B cell (primary cell): ENCODE measurements around the gene MAP2K7. TPM values are rescaled to one million over a fixed set of nuclear protein-coding genes. Genes with fewer than 3 reads are reported as not detected.

Source experiments
- ATAC-seq: fragments of 200-7000 bp; cut with Tn5 transposase; one replicate; pipeline ENCODE4 v1.10.0; 2021; ENCODE audit warnings: low read depth, mild to moderate bottlenecking, moderate number of reproducible peaks, moderate library complexity
- CTCF ChIA-PET: fragments of 350-600 bp; sonication (Branson Sonifier 250); formaldehyde crosslinking; loops from one replicate; lab custom pipeline; 2021; ENCODE audit warnings: antibody characterized with exemption, inconsistent platforms; lab: Charles Lee
- POLR2A ChIA-PET: fragments of 350-600 bp; sonication (Branson Sonifier 250); formaldehyde crosslinking; loops from one replicate; lab custom pipeline; 2021; ENCODE audit warnings: antibody characterized with exemption; lab: Charles Lee
- DNase-seq: peaks from one replicate; pipeline ENCODE4 v3.0.0; 2013
- H2AFZ ChIP-seq: 2 replicates; pipeline ENCODE4 v1.6.1; 2012; ENCODE audit warnings: mild to moderate bottlenecking, low read depth, low read length; ENCODE audit not compliant: insufficient read depth, poor library complexity, severe bottlenecking
- H3K27ac ChIP-seq, 2 donors: 1 replicate in 1 of 2; 2 replicates in 1 of 2; pipeline ENCODE4 v1.5.1; 2012 to 2013; ENCODE audit warnings: low read length in 2 of 2, mild to moderate bottlenecking in 2 of 2, moderate library complexity in 1 of 2
- H3K27me3 ChIP-seq, 4 experiments: fragments of 200-600 bp in 1 of 4; sonication (generic) in 1 of 4; replicated peaks in 1 of 4; 1 replicate in 2 of 4; 2 replicates in 2 of 4; pipeline versions ENCODE4 v1.6.1 to v1.7.0; 2013 to 2016; ENCODE audit warnings: low read length in 3 of 4, mild to moderate bottlenecking in 2 of 4, mixed read lengths in 1 of 4, moderate library complexity in 1 of 4; ENCODE audit not compliant: insufficient read depth in 4 of 4, control insufficient read depth in 3 of 4; ENCODE audit errors: control extremely low read depth in 1 of 4
- H3K36me3 ChIP-seq, 2 experiments: replicated peaks in 1 of 2; 1 replicate in 1 of 2; 2 replicates in 1 of 2; pipeline versions ENCODE4 v1.6.1 to v1.7.1; 2013; ENCODE audit warnings: low read length in 1 of 2; ENCODE audit not compliant: insufficient read depth in 2 of 2, control insufficient read depth in 1 of 2; ENCODE audit errors: control extremely low read depth in 1 of 2, extremely low read depth in 1 of 2
- H3K4me1 ChIP-seq, 2 donors: fragments of 200-600 bp in 1 of 2; sonication (generic) in 1 of 2; 1 replicate in 1 of 2; 2 replicates in 1 of 2; pipeline versions ENCODE4 v1.5.1 to v1.6.1; 2013 to 2017; ENCODE audit warnings: low read length in 2 of 2; ENCODE audit not compliant: control insufficient read depth in 2 of 2, insufficient read depth in 2 of 2
- H3K4me2 ChIP-seq: replicated peaks from 2 replicates; pipeline ENCODE3; 2012; ENCODE audit warnings: mild to moderate bottlenecking, low read depth, low read length; ENCODE audit not compliant: poor library complexity, severe bottlenecking
- H3K4me3 ChIP-seq, 5 experiments: fragments of 200-600 bp in 1 of 5; sonication (generic) in 1 of 5; 1 replicate in 3 of 5; 2 replicates in 2 of 5; pipeline versions ENCODE4 v1.5.1 to v1.7.0; 2011 to 2016; ENCODE audit warnings: low read length in 4 of 5, mild to moderate bottlenecking in 4 of 5, low read depth in 2 of 5, control low read depth in 1 of 5, moderate library complexity in 1 of 5; ENCODE audit not compliant: insufficient read depth in 1 of 5; ENCODE audit errors: control extremely low read depth in 1 of 5, extremely low read depth in 1 of 5
- H3K79me2 ChIP-seq: fragments of 200-600 bp; sonication (generic); one replicate; pipeline ENCODE4 v1.6.0; 2016; ENCODE audit warnings: low read length; ENCODE audit not compliant: control insufficient read depth, insufficient read depth
- H3K9ac ChIP-seq: fragments of 200-600 bp; sonication (generic); 2 replicates; pipeline ENCODE4 v1.6.1; 2017; ENCODE audit warnings: mild to moderate bottlenecking, low read length, moderate library complexity
- H3K9me3 ChIP-seq, 3 donors: one replicate each; pipeline versions ENCODE4 v1.6.1 to v1.7.1; 2013; ENCODE audit warnings: low read length in 2 of 3; ENCODE audit not compliant: control insufficient read depth in 2 of 3, insufficient read depth in 1 of 3; ENCODE audit errors: control extremely low read depth in 1 of 3
- H4K20me1 ChIP-seq: 2 replicates; pipeline ENCODE4 v1.6.0; 2012; ENCODE audit warnings: mild to moderate bottlenecking, low read length; ENCODE audit not compliant: insufficient read depth, control insufficient read depth, poor library complexity, severe bottlenecking
- H3K27ac Mint-ChIP-seq: one replicate; pipeline ENCODE4 v1.8.0; 2021; ENCODE audit warnings: mixed read lengths
- H3K27me3 Mint-ChIP-seq: one replicate; pipeline ENCODE4 v1.8.0; 2021; ENCODE audit warnings: mixed read lengths
- H3K4me1 Mint-ChIP-seq: one replicate; pipeline ENCODE4 v1.8.0; 2021; ENCODE audit warnings: mixed read lengths
- H3K4me3 Mint-ChIP-seq: one replicate; pipeline ENCODE4 v1.8.0; 2021; ENCODE audit warnings: mixed read lengths
- H3K9me3 Mint-ChIP-seq: one replicate; pipeline ENCODE4 v1.8.0; 2022; ENCODE audit warnings: mixed read lengths; ENCODE audit not compliant: insufficient read depth
- EZH2 ChIP-seq: IDR thresholded peaks from 2 replicates; pipeline ENCODE4 v1.6.1; 2012; ENCODE audit warnings: borderline replicate concordance, low read depth, mild to moderate bottlenecking, moderate library complexity, low read length; ENCODE audit not compliant: insufficient read depth, poor library complexity, severe bottlenecking
- WGBS: methylation state at CpG from one replicate; pipeline ENCODE4 v1.1.5; 2013; ENCODE audit warnings: missing lambda C conversion rate; ENCODE audit not compliant: insufficient coverage; 5-methylcytosine and 5-hydroxymethylcytosine counted together
- intact Hi-C: fragments of 100-400 bp; cut with micrococcal nuclease; formaldehyde crosslinking; loops from one replicate; pipeline ENCODE4 v1.10.0; 2022
- polyA plus RNA-seq: library from polyadenylated mRNA; depleted of rRNA; stranded (reverse); fragments of >200 nt; gene quantifications from 2 replicates; pipeline ENCODE4 v1.2.3, GENCODE V29; 2012
- total RNA-seq, 2 donors: library from RNA; stranded (reverse); fragments of 120-200 nt in 1 of 2; gene quantifications; 1 replicate in 1 of 2; 2 replicates in 1 of 2; pipeline versions ENCODE4 v1.2.3 to v1.2.4, GENCODE V29; 2013 to 2022
- TF ChIP-seq, protein P1 (sequence below): fragments of 200-600 bp; IDR thresholded peaks from one replicate; pipeline ENCODE4 v1.8.0; 2022; ENCODE audit warnings: antibody characterized with exemption, mild to moderate bottlenecking

The MAP2K7 gene
- total and polyA plus RNA-seq, 2 donors (not counting 1 experiment from before 2014, with no cell fraction given), result 56.0 to 71.9 TPM

GRCh38 chr19:7868326-7868670, 35.4 kb upstream of the MAP2K7 start:
- Mint-ChIP-seq H3K4me3 (peak overlapping the region; percentile 86), H3K9me3 (peaks cover 4% of the 10 kb centered on the region), H3K4me1 (peaks cover 34% of the 10 kb centered on the region), H3K27ac (no peak overlapping the region), H3K27me3 (peaks cover 31% of the 10 kb centered on the region)
- ChIA-PET CTCF (interaction anchor here (0.9 to 2.0 kb wide), 7 partner anchors 15 to 188 kb away, joined by 3 to 15 read pairs (median 9); partner anchors contain the start of genes MAP2K7, SNAPC2 and TRAPPC5), POLR2A (no interaction called here)
- intact Hi-C loops, result loop anchor here (2.0 kb wide), 1 partner anchor 75 kb away; the partner anchor contains the start of gene TIMM44
- H3K4me1 ChIP-seq, result peaks cover 37 to 46% of the 10 kb centered on the region in 2 donors
- H3K27me3 ChIP-seq, result peaks cover 0 to 82% (median 26%) of the 10 kb centered on the region in 4 experiments
- WGBS, result 10% methylated on average over 21 of the region's 21 CpGs
- TF ChIP-seq, protein P1, sequence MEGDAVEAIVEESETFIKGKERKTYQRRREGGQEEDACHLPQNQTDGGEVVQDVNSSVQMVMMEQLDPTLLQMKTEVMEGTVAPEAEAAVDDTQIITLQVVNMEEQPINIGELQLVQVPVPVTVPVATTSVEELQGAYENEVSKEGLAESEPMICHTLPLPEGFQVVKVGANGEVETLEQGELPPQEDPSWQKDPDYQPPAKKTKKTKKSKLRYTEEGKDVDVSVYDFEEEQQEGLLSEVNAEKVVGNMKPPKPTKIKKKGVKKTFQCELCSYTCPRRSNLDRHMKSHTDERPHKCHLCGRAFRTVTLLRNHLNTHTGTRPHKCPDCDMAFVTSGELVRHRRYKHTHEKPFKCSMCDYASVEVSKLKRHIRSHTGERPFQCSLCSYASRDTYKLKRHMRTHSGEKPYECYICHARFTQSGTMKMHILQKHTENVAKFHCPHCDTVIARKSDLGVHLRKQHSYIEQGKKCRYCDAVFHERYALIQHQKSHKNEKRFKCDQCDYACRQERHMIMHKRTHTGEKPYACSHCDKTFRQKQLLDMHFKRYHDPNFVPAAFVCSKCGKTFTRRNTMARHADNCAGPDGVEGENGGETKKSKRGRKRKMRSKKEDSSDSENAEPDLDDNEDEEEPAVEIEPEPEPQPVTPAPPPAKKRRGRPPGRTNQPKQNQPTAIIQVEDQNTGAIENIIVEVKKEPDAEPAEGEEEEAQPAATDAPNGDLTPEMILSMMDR, result no peak
- TF ChIP-seq EZH2, result no peak
- no peak for DNase-seq
- H3K27ac ChIP-seq, result no peak overlapping the region
- peaks cover 0 to 65% (median 0%) of the 10 kb centered on the region in 3 donors for H3K9me3 ChIP-seq
- peak overlapping the region; percentile 98 for H3K4me2 ChIP-seq
- peak overlapping the region; percentile 84 for H2AFZ ChIP-seq
- ATAC-seq, result no peak
- peaks cover 11% of the 10 kb centered on the region for H4K20me1 ChIP-seq
- no peaks in the 10 kb centered on the region for H3K79me2 ChIP-seq
- H3K36me3 ChIP-seq, result no peaks in the 10 kb centered on the region
- H3K4me3 ChIP-seq, result peak overlapping the region in 3 of 5 experiments; percentile 52 to 63 (median 60)
- H3K9ac ChIP-seq, result peak overlapping the region; percentile 74
